Glomerular visceral epithelial cell (primary cell): Measurements from ENCODE around the gene CPVL.

Experiments
- DNase-seq: peaks from one replicate; pipeline ENCODE4 v3.0.0-alpha.2; 2016; ENCODE audit errors: extremely low spot score

The CPVL gene

GRCh38 chr7:29091715-29092114 is 54.6 kb downstream of the CPVL start:
- DNase-seq = no peak

- no peak for DNase-seq
Observed at GRCh38 chr7:29090836-29091601, 55.3 kb downstream of the CPVL start.

GRCh38 chr7:29090151-29090805 is 56.1 kb downstream of the CPVL start:
- no peak for DNase-seq

GRCh38 chr7:29087840-29088170 is 58.5 kb downstream of the CPVL start:
- no peak for DNase-seq

- no peak for DNase-seq
Observed at GRCh38 chr7:29086545-29086944, 59.8 kb downstream of the CPVL start.

GRCh38 chr7:29084832-29085231 is 61.5 kb downstream of the CPVL start:
- no peak for DNase-seq

GRCh38 chr7:29080803-29081202 is 65.5 kb downstream of the CPVL start:
- no peak for DNase-seq

GRCh38 chr7:29078311-29079260 is 67.8 kb downstream of the CPVL start:
- DNase-seq = no peak

- no peak for DNase-seq
Observed at GRCh38 chr7:29077854-29078253, 68.5 kb downstream of the CPVL start.

GRCh38 chr7:29077176-29077575 is 69.2 kb downstream of the CPVL start:
- no peak for DNase-seq

- no peak for DNase-seq
Observed at GRCh38 chr7:29076631-29077030, 69.7 kb downstream of the CPVL start.

- no peak for DNase-seq
Observed at GRCh38 chr7:29075606-29076005, 70.7 kb downstream of the CPVL start.

GRCh38 chr7:29071203-29071874 is 75.0 kb downstream of the CPVL start:
- no peak for DNase-seq

- no peak for DNase-seq
Observed at GRCh38 chr7:29066641-29067040, 79.7 kb downstream of the CPVL start.

GRCh38 chr7:29065181-29065857 is 81.0 kb downstream of the CPVL start:
- DNase-seq = no peak

GRCh38 chr7:29063872-29064271 is 82.5 kb downstream of the CPVL start:
- no peak for DNase-seq

- no peak for DNase-seq
Observed at GRCh38 chr7:29063236-29063635, 83.1 kb downstream of the CPVL start.

- no peak for DNase-seq
Observed at GRCh38 chr7:29053105-29053872, 93.0 kb downstream of the CPVL start.

- no peak for DNase-seq
Observed at GRCh38 chr7:29046978-29047377, 99.4 kb downstream of the CPVL start.

- DNase-seq = no peak
Observed at GRCh38 chr7:29045258-29046086, 100.9 kb downstream of the CPVL start.
